Activated T-helper 1 cell treated with anti-CD3 and anti-CD28 coated beads, Interleukin-12 subunit alpha, Interleukin-12 subunit beta, Interleukin-2, Interleukin-4 antibody, amounts not matched to agents 30 ng/mL and 10 ng/mL and 1 ng/mL, durations not matched to agents 14 hours and 24 hours and 36 hours (primary cell): Measurements from ENCODE around the gene KRT82. TPM values are rescaled to one million over a fixed set of nuclear protein-coding genes. Genes with fewer than 3 reads are reported as not detected.
"Not testable (repeated sequence)": the region's sequence is repeated elsewhere in the genome, so short reads cannot be mapped to it uniquely, and the experiment has no call there.

ENCODE experiments used
- DNase-seq: peaks from one replicate; pipeline ENCODE4 v3.0.0; 2021; ENCODE audit warnings: low spot score
- H3K27ac Mint-ChIP-seq: one replicate; pipeline ENCODE4 v1.8.0; 2021; ENCODE audit warnings: mild to moderate bottlenecking, mixed read lengths
- H3K27me3 Mint-ChIP-seq: one replicate; pipeline ENCODE4 v1.8.0; 2022; ENCODE audit warnings: mild to moderate bottlenecking, moderate library complexity, mixed read lengths; ENCODE audit not compliant: insufficient read depth
- H3K36me3 Mint-ChIP-seq: one replicate; pipeline ENCODE4 v1.8.0; 2021; ENCODE audit warnings: low read depth, mixed read lengths
- H3K4me1 Mint-ChIP-seq: one replicate; pipeline ENCODE4 v1.8.0; 2021; ENCODE audit warnings: low read depth, mixed read lengths
- H3K4me3 Mint-ChIP-seq: one replicate; pipeline ENCODE4 v1.8.0; 2021; ENCODE audit warnings: mild to moderate bottlenecking, moderate library complexity, mixed read lengths
- H3K9me3 Mint-ChIP-seq: one replicate; pipeline ENCODE4 v1.8.0; 2021; ENCODE audit warnings: mixed read lengths
- intact Hi-C: fragments of 100-400 bp; cut with micrococcal nuclease; formaldehyde crosslinking; loops from one replicate; pipeline ENCODE4 v1.15.1; 2024
- total RNA-seq: library from RNA; stranded (reverse); gene quantifications from 2 replicates; pipeline ENCODE4 v1.2.3, GENCODE V29; 2022

Gene KRT82
- total RNA-seq, 1 donor from 2014 or later: not detected

- no peak overlapping the region for H3K4me3 Mint-ChIP-seq
- no peaks in the 10 kb centered on the region for H3K9me3 Mint-ChIP-seq
- no peak overlapping the region for H3K27ac Mint-ChIP-seq
- DNase-seq: no peak
- H3K27me3 Mint-ChIP-seq: peaks cover 1% of the 10 kb centered on the region
- intact Hi-C loops: no loop called here
- H3K36me3 Mint-ChIP-seq: no peaks in the 10 kb centered on the region
- H3K4me1 Mint-ChIP-seq: peaks cover 4% of the 10 kb centered on the region
These were observed 8.8 kb upstream of the KRT82 start for GRCh38 chr12:52414936-52415335.

GRCh38 chr12:52413782-52414345, 7.7 kb upstream of the KRT82 start:
- peaks cover 4% of the 10 kb centered on the region for H3K4me1 Mint-ChIP-seq
- DNase-seq: no peak
- intact Hi-C loops: no loop called here
- H3K27me3 Mint-ChIP-seq: peaks cover 1% of the 10 kb centered on the region
- H3K4me3 Mint-ChIP-seq: no peak overlapping the region
- no peaks in the 10 kb centered on the region for H3K36me3 Mint-ChIP-seq
- no peak overlapping the region for H3K27ac Mint-ChIP-seq
- no peaks in the 10 kb centered on the region for H3K9me3 Mint-ChIP-seq

- H3K4me1 Mint-ChIP-seq: peaks cover 4% of the 10 kb centered on the region
- H3K4me3 Mint-ChIP-seq: no peak overlapping the region
- H3K27ac Mint-ChIP-seq: no peak overlapping the region
- DNase-seq: no peak
- H3K9me3 Mint-ChIP-seq: no peaks in the 10 kb centered on the region
- no peaks in the 10 kb centered on the region for H3K36me3 Mint-ChIP-seq
- H3K27me3 Mint-ChIP-seq: peaks cover 1% of the 10 kb centered on the region
- intact Hi-C loops: no loop called here
These were observed 7.1 kb upstream of the KRT82 start for GRCh38 chr12:52413202-52413601.

GRCh38 chr12:52411815-52412214, 5.7 kb upstream of the KRT82 start:
- H3K27ac Mint-ChIP-seq: no peak overlapping the region
- H3K27me3 Mint-ChIP-seq: peaks cover 1% of the 10 kb centered on the region
- no peaks in the 10 kb centered on the region for H3K9me3 Mint-ChIP-seq
- intact Hi-C loops: no loop called here
- no peaks in the 10 kb centered on the region for H3K36me3 Mint-ChIP-seq
- no peak for DNase-seq
- H3K4me3 Mint-ChIP-seq: no peak overlapping the region
- peaks cover 4% of the 10 kb centered on the region for H3K4me1 Mint-ChIP-seq

GRCh38 chr12:52410589-52411248, 4.6 kb upstream of the KRT82 start:
- H3K36me3 Mint-ChIP-seq, H3K27me3 Mint-ChIP-seq, H3K4me1 Mint-ChIP-seq, H3K4me3 Mint-ChIP-seq, H3K27ac Mint-ChIP-seq, DNase-seq, H3K9me3 Mint-ChIP-seq, intact Hi-C loops: not testable (repeated sequence)

- H3K4me3 Mint-ChIP-seq: no peak overlapping the region
- intact Hi-C loops: no loop called here
- H3K27ac Mint-ChIP-seq: no peak overlapping the region
- no peak for DNase-seq
- H3K36me3 Mint-ChIP-seq: no peaks in the 10 kb centered on the region
- H3K27me3 Mint-ChIP-seq: peaks cover 5% of the 10 kb centered on the region
- peaks cover 4% of the 10 kb centered on the region for H3K4me1 Mint-ChIP-seq
- no peaks in the 10 kb centered on the region for H3K9me3 Mint-ChIP-seq
These were observed 1.8 kb upstream of the KRT82 start for GRCh38 chr12:52407918-52408317.

- DNase-seq: no peak
- Mint-ChIP-seq H3K9me3 (no peaks in the 10 kb centered on the region), H3K4me3 (no peak overlapping the region), H3K27me3 (peaks cover 3% of the 10 kb centered on the region), H3K27ac (no peak overlapping the region), H3K36me3 (no peaks in the 10 kb centered on the region), H3K4me1 (no peaks in the 10 kb centered on the region)
- intact Hi-C loops: no loop called here
These were observed 1.2 kb downstream of the KRT82 start for GRCh38 chr12:52404951-52405350.

GRCh38 chr12:52403561-52403960, 2.6 kb downstream of the KRT82 start:
- H3K9me3 Mint-ChIP-seq: no peaks in the 10 kb centered on the region
- no peaks in the 10 kb centered on the region for H3K4me1 Mint-ChIP-seq
- H3K4me3 Mint-ChIP-seq: no peak overlapping the region
- H3K36me3 Mint-ChIP-seq: no peaks in the 10 kb centered on the region
- intact Hi-C loops: no loop called here
- no peak overlapping the region for H3K27ac Mint-ChIP-seq
- peaks cover 7% of the 10 kb centered on the region for H3K27me3 Mint-ChIP-seq
- DNase-seq: no peak

- no peak overlapping the region for H3K27ac Mint-ChIP-seq
- peaks cover 7% of the 10 kb centered on the region for H3K27me3 Mint-ChIP-seq
- intact Hi-C loops: no loop called here
These were observed 3.1 kb downstream of the KRT82 start for GRCh38 chr12:52402873-52403540.

GRCh38 chr12:52402377-52402776, 3.8 kb downstream of the KRT82 start:
- Mint-ChIP-seq H3K27ac (no peak overlapping the region), H3K36me3 (no peaks in the 10 kb centered on the region)

More at GRCh38 chr12:52402873-52403540, 3.1 kb downstream of the KRT82 start:
- no peak for DNase-seq
- Mint-ChIP-seq H3K9me3 (no peaks in the 10 kb centered on the region), H3K4me3 (no peak overlapping the region), H3K36me3 (no peaks in the 10 kb centered on the region), H3K4me1 (no peaks in the 10 kb centered on the region)

GRCh38 chr12:52401926-52402325, 4.2 kb downstream of the KRT82 start:
- Mint-ChIP-seq H3K4me1 (no peaks in the 10 kb centered on the region), H3K27ac (no peak overlapping the region), H3K36me3 (no peaks in the 10 kb centered on the region), H3K9me3 (no peaks in the 10 kb centered on the region), H3K4me3 (no peak overlapping the region), H3K27me3 (peaks cover 7% of the 10 kb centered on the region)
- intact Hi-C loops: no loop called here
- DNase-seq: no peak

More at GRCh38 chr12:52402377-52402776, 3.8 kb downstream of the KRT82 start:
- intact Hi-C loops: no loop called here
- DNase-seq: no peak
- H3K4me3 Mint-ChIP-seq: no peak overlapping the region
- no peaks in the 10 kb centered on the region for H3K9me3 Mint-ChIP-seq
- H3K27me3 Mint-ChIP-seq: peaks cover 7% of the 10 kb centered on the region
- no peaks in the 10 kb centered on the region for H3K4me1 Mint-ChIP-seq

- Mint-ChIP-seq H3K36me3 (no peaks in the 10 kb centered on the region), H3K4me3 (no peak overlapping the region)
These were observed 4.6 kb downstream of the KRT82 start for GRCh38 chr12:52401526-52401925.

GRCh38 chr12:52400906-52401305, 5.2 kb downstream of the KRT82 start:
- no peak for DNase-seq
- no peaks in the 10 kb centered on the region for H3K4me1 Mint-ChIP-seq
- no peak overlapping the region for H3K27ac Mint-ChIP-seq
- H3K9me3 Mint-ChIP-seq: no peaks in the 10 kb centered on the region
- intact Hi-C loops: no loop called here
- no peaks in the 10 kb centered on the region for H3K36me3 Mint-ChIP-seq
- H3K27me3 Mint-ChIP-seq: peaks cover 9% of the 10 kb centered on the region
- no peak overlapping the region for H3K4me3 Mint-ChIP-seq

More at GRCh38 chr12:52401526-52401925, 4.6 kb downstream of the KRT82 start:
- no peaks in the 10 kb centered on the region for H3K9me3 Mint-ChIP-seq
- H3K27me3 Mint-ChIP-seq: peaks cover 7% of the 10 kb centered on the region
- DNase-seq: no peak
- H3K4me1 Mint-ChIP-seq: no peaks in the 10 kb centered on the region
- intact Hi-C loops: no loop called here
- H3K27ac Mint-ChIP-seq: no peak overlapping the region
